Breast epithelium (tissue), 4 donors: ENCODE measurements around the gene ADSS2. TPM values are rescaled to one million over a fixed set of nuclear protein-coding genes. Genes with fewer than 3 reads are reported as not detected.

Experiments
- DNase-seq, 2 donors: peaks; one replicate each; pipeline ENCODE4 v3.0.0-alpha.2; 2019; ENCODE audit warnings: low spot score in 2 of 2
- H3K27ac ChIP-seq, 2 donors: fragments of 200-600 bp; sonication (generic) in 1 of 2; one replicate each; pipeline ENCODE4 v1.5.1; 2016 to 2019; ENCODE audit warnings: mild to moderate bottlenecking in 1 of 2
- H3K27me3 ChIP-seq, 2 donors: fragments of 200-600 bp; sonication (generic) in 1 of 2; one replicate each; pipeline versions ENCODE4 v1.5.1 to v1.6.0; 2017 to 2019; ENCODE audit warnings: control low read depth in 1 of 2, mild to moderate bottlenecking in 1 of 2
- H3K36me3 ChIP-seq: fragments of 200-600 bp; one replicate; pipeline ENCODE4 v1.5.1; 2019
- H3K4me1 ChIP-seq, 2 donors: fragments of 200-600 bp; sonication (generic); one replicate each; pipeline ENCODE4 v1.5.1; 2016 to 2019; ENCODE audit warnings: control low read depth in 1 of 2
- H3K4me3 ChIP-seq, 3 donors: fragments of 200-600 bp; sonication (generic); 1 replicate in 2 of 3; 2 replicates in 1 of 3; pipeline ENCODE4 v1.5.1; 2016 to 2019; ENCODE audit warnings: mild to moderate bottlenecking in 3 of 3, moderate library complexity in 2 of 3
- H3K9me3 ChIP-seq, 2 donors: fragments of 200-600 bp; sonication (generic) in 1 of 2; one replicate each; pipeline ENCODE4 v1.5.1; 2016 to 2019; ENCODE audit warnings: control low read depth in 1 of 2
- POLR2A ChIP-seq: fragments of 450-650 bp; IDR thresholded peaks from one replicate; pipeline ENCODE4 v1.6.1; 2016; ENCODE audit warnings: antibody characterized with exemption, mild to moderate bottlenecking, moderate library complexity
- POLR2AphosphoS5 ChIP-seq, 3 donors: sonication (generic); formaldehyde crosslinking; IDR thresholded peaks; one replicate each; pipeline ENCODE4 v1.6.1; 2017; ENCODE audit warnings: antibody characterized with exemption in 3 of 3
- intact Hi-C: fragments of 100-400 bp; cut with DNase I; formaldehyde crosslinking; loops from one replicate; pipeline ENCODE4 v1.15.1; 2023; ENCODE audit warnings: low total_unique reads
- total RNA-seq, 3 donors: library from RNA; depleted of rRNA; stranded (reverse); fragments of >200 nt; gene quantifications; one replicate each; pipeline ENCODE4 v1.1.0, GENCODE V29; 2016
- TF ChIP-seq, protein P1 (sequence below), 3 donors: fragments of 450-650 bp; IDR thresholded peaks; one replicate each; pipeline ENCODE4 v1.5.1; 2016 to 2017; ENCODE audit warnings: antibody characterized with exemption in 3 of 3, mild to moderate bottlenecking in 3 of 3, moderate library complexity in 3 of 3

The ADSS2 gene
- total RNA-seq, 3 donors from 2014 or later, result 26.9 to 66.6 (median 52.8) TPM

DNA sequence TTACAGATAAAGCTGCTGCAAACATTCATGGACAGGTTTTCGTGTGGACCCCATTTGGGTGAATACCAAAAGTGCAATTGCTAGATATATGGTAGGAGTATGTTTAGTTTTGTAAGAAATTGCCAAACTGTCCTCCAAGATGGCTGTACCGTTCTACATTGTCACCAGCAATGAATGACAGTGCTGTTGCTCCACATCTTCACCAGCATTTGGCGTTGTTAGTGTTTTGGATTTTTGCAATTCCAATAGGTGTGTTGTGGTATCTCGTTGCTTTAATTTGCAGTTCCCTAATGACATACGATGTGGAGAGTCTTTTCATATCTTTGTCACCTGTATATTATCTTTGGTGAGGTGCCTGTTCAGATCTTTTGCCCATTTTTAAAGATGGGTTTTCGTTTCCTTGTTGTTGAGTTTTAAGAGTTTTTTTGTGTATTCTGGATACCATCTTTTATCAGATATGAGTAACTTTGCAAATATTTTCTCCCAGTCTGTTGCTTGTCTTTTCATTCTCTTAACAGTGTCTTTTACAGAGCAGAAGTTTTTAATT, 21.4 kb upstream of the ADSS2 start:
- TF ChIP-seq POLR2A, result no peak
- no peak for TF ChIP-seq POLR2AphosphoS5 (IDR thresholded peaks at IDR 0.05)
- TF ChIP-seq, protein P1, sequence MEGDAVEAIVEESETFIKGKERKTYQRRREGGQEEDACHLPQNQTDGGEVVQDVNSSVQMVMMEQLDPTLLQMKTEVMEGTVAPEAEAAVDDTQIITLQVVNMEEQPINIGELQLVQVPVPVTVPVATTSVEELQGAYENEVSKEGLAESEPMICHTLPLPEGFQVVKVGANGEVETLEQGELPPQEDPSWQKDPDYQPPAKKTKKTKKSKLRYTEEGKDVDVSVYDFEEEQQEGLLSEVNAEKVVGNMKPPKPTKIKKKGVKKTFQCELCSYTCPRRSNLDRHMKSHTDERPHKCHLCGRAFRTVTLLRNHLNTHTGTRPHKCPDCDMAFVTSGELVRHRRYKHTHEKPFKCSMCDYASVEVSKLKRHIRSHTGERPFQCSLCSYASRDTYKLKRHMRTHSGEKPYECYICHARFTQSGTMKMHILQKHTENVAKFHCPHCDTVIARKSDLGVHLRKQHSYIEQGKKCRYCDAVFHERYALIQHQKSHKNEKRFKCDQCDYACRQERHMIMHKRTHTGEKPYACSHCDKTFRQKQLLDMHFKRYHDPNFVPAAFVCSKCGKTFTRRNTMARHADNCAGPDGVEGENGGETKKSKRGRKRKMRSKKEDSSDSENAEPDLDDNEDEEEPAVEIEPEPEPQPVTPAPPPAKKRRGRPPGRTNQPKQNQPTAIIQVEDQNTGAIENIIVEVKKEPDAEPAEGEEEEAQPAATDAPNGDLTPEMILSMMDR (IDR thresholded peaks at IDR 0.05), result no peak
- intact Hi-C loops, result no loop called here
- no peaks in the 10 kb centered on the region for H3K9me3 ChIP-seq
- no peak overlapping the region for H3K4me3 ChIP-seq
- H3K36me3 ChIP-seq, result no peaks in the 10 kb centered on the region
- no peak for DNase-seq
- H3K4me1 ChIP-seq, result no peaks in the 10 kb centered on the region
- no peaks in the 10 kb centered on the region for H3K27me3 ChIP-seq
- H3K27ac ChIP-seq, result no peak overlapping the region

DNA sequence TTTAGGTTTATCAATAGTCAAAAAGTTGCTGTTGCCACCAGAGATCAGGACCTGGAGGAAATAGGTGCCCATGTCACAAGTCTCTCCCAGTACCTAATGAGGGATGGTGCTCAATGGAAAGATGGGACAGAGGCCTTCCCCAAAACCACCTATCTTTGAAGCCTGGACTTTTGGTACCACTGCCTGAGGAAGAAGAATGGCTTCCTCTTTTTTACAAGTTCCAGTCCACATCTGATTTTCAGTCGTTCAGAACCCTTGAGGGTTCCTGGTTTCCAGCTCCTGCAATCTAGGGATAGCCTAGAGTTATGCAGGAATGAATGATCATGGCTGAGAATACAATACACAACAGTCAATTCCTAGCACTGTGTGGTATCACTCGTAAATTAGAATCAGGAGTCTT, 15.0 kb upstream of the ADSS2 start:
- TF ChIP-seq POLR2A, result no peak
- TF ChIP-seq, protein P1 (IDR thresholded peaks at IDR 0.05), result no peak
- no peak for TF ChIP-seq POLR2AphosphoS5 (IDR thresholded peaks at IDR 0.05)
- intact Hi-C loops, result no loop called here
- DNase-seq, result no peak

DNA sequence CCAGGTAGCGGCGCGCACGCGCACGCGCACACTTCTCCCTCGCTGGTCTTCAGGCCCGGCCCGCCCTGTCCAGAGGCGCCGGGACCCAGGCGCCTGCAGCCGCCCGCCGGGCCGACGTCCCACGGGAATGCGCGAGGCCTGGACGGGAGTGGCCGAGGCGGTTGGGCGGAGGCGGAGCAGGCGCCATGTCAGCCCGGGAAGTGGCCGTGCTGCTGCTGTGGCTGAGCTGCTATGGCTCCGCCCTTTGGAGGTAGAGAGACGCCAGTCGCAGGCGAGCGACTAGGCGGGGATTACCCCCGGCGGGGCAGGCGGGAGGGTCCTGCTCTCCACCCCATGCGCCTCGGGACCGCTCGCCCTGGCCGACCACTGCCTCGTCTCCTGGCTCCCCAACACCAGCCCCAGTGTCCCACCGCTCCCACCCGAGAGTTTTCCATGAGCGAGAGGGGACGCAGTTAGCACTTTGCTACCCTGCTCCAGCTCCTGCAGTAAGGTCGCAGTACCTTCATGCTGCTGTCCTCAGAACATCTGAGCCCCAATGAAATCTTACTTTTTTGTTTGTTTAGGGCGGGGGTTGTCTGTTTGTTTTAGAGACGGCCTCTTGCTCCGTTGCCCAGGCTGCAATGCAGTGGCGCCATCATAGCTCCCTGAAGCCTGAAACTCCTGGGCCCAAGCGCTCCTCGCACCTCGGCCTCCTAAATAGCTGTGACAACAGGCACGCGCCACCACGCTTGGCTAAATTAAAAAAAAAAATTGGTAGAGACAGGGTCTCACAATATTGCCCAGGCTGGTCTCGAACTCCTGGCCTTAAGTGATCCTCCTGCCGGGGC, 9.7 kb upstream of the ADSS2 start, which contains the start of gene CATSPERE:
TSS of gene CATSPERE (plus strand) at position 29 of the 827 bp plus-strand sequence. CDS start at position 186, 157 bp downstream.
- Histone ChIP-seq H3K9me3 (no peaks in the 10 kb centered on the region), H3K36me3 (no peaks in the 10 kb centered on the region), H3K27me3 (no peaks in the 10 kb centered on the region), H3K27ac (peak within 1 kb of the TSS; percentile 94 to 97), H3K4me3 (peak within 1 kb of the TSS; percentile 55 to 78 (median 68)), H3K4me1 (no peaks in the 10 kb centered on the region)
- intact Hi-C loops, result no loop called here
- DNase-seq, result peak; percentile 73 to 84
- TF ChIP-seq, protein P1 (IDR thresholded peaks at IDR 0.05), result no peak
- peak; percentile 36 to 60 (median 59) for TF ChIP-seq POLR2AphosphoS5 (IDR thresholded peaks at IDR 0.05)
- peak; percentile 46 for TF ChIP-seq POLR2A

More for the DNA sequence above, 15.0 kb upstream of the ADSS2 start:
- Histone ChIP-seq H3K27ac (no peak overlapping the region), H3K9me3 (no peaks in the 10 kb centered on the region), H3K27me3 (no peaks in the 10 kb centered on the region), H3K4me3 (no peak overlapping the region), H3K4me1 (no peaks in the 10 kb centered on the region), H3K36me3 (no peaks in the 10 kb centered on the region)

DNA sequence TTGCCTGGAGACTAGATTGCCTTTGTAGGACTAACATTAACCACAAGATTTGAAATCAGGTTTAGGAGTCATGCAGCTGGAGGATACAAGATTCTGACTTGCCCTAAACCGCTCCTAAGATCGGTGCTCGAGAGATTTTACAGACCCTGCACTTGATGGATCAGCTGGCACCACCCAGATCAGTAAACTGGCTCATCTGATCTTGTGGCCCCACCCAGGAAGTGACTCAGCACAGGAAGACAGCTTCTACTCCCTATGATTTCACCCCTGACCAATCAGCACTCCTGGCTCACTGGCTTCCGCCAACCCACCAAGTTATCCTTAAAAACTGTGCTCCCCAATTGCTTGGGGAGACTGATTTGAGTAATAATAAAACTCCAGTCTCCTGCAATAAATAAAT, 8.5 kb upstream of the ADSS2 start:
- Histone ChIP-seq H3K27me3 (no peaks in the 10 kb centered on the region), H3K4me3 (peak overlapping the region in 2 of 3 donors; percentile 68 to 78), H3K4me1 (no peaks in the 10 kb centered on the region), H3K27ac (peak overlapping the region; percentile 10 to 94), H3K9me3 (no peaks in the 10 kb centered on the region), H3K36me3 (no peaks in the 10 kb centered on the region)
- DNase-seq, result no peak
- TF ChIP-seq, protein P1 (IDR thresholded peaks at IDR 0.05), result no peak
- TF ChIP-seq POLR2AphosphoS5 (IDR thresholded peaks at IDR 0.05) (no peak), POLR2A (no peak)
- intact Hi-C loops, result no loop called here

DNA sequence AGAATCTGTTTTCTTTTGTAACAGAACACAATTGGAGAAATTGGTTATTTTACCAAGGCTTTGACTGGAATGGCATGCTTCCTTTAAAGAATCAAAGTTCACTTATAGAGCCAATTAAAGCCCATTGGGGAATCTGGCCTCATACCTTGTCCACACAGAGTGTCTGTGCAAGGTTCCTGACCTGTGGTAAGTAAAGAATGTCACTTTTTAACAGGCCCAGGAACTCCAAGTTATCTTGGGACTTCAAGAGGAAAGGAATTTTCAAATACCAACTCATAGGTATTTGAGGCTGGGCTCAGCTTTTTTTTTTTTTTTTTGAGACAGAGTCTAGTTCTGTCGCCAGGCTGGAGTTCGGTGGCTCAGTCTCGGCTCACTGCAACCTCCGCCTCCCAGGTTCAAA, 7.1 kb upstream of the ADSS2 start:
- no peaks in the 10 kb centered on the region for H3K4me1 ChIP-seq
- no peaks in the 10 kb centered on the region for H3K27me3 ChIP-seq
- intact Hi-C loops, result no loop called here
- no peak overlapping the region for H3K27ac ChIP-seq
- H3K36me3 ChIP-seq, result no peaks in the 10 kb centered on the region
- H3K9me3 ChIP-seq, result no peaks in the 10 kb centered on the region
- TF ChIP-seq POLR2A (no peak), POLR2AphosphoS5 (IDR thresholded peaks at IDR 0.05) (no peak)
- TF ChIP-seq, protein P1 (IDR thresholded peaks at IDR 0.05), result no peak
- no peak overlapping the region for H3K4me3 ChIP-seq
- DNase-seq, result no peak
